SK-N-SH (cell line): Measurements from ENCODE around the gene VENTX. TPM values are rescaled to one million over a fixed set of nuclear protein-coding genes. Genes with fewer than 3 reads are reported as not detected.

ENCODE experiments used
- CTCF ChIA-PET: fragments of 300-600, 350-600 bp; formaldehyde crosslinking; extraction: SDS; loops from one replicate; lab custom pipeline; 2021; lab: Yijun Ruan, JAX
- POLR2A ChIA-PET: fragments of 350-600 bp; sonication (Branson Sonifier 250); formaldehyde crosslinking; extraction: SDS; loops from one replicate; lab custom pipeline; 2020; ENCODE audit warnings: antibody characterized with exemption, inconsistent platforms; lab: Yijun Ruan, JAX
- DNase-seq: peaks from one replicate; pipeline ENCODE4 v3.0.0; 2012
- H2AFZ ChIP-seq: fragments of 200-600 bp; sonication (generic); 2 replicates; pipeline ENCODE4 v1.8.1; 2016; ENCODE audit warnings: antibody characterized with exemption, mild to moderate bottlenecking, low read depth
- H3F3A ChIP-seq: fragments of 200-600 bp; sonication (generic); replicated peaks from 2 replicates; pipeline ENCODE3; 2016; ENCODE audit warnings: antibody characterized with exemption, mild to moderate bottlenecking; ENCODE audit not compliant: insufficient read depth
- H3K27ac ChIP-seq, 2 experiments: fragments of 200-500 bp in 1 of 2; fragments of 200-600 bp in 1 of 2; sonication (Bioruptor generic) in 1 of 2; sonication (generic), shearing (Covaris generic) in 1 of 2; 2 replicates each; pipeline versions ENCODE4 v1.5.1 to v1.6.1; 2014 to 2016; ENCODE audit warnings: low read depth in 2 of 2, inconsistent platforms in 1 of 2, low read length in 1 of 2, mild to moderate bottlenecking in 1 of 2, mixed read lengths in 1 of 2
- H3K27me3 ChIP-seq: fragments of 200-600 bp; sonication (generic), shearing (Covaris generic); 2 replicates; pipeline ENCODE4 v1.6.1; 2016; ENCODE audit warnings: mixed run types; ENCODE audit not compliant: insufficient read depth
- H3K36me3 ChIP-seq, 2 experiments: fragments of 200-500 bp in 1 of 2; fragments of 200-600 bp in 1 of 2; sonication (Bioruptor generic) in 1 of 2; sonication (generic) in 1 of 2; replicated peaks in 1 of 2; 2 replicates each; pipeline versions ENCODE3 to v1.5.1; 2014 to 2016; ENCODE audit warnings: low read length in 1 of 2, mild to moderate bottlenecking in 1 of 2; ENCODE audit not compliant: insufficient read depth in 2 of 2, control insufficient read depth in 1 of 2
- H3K4me1 ChIP-seq, 2 experiments: fragments of 200-500 bp in 1 of 2; fragments of 200-600 bp in 1 of 2; sonication (Bioruptor generic) in 1 of 2; sonication (generic), shearing (Covaris generic) in 1 of 2; 2 replicates each; pipeline versions ENCODE4 v1.5.1 to v1.6.1; 2014 to 2016; ENCODE audit warnings: low read depth in 1 of 2, low read length in 1 of 2, mixed run types in 1 of 2; ENCODE audit not compliant: insufficient read depth in 2 of 2, control insufficient read depth in 1 of 2
- H3K4me2 ChIP-seq: fragments of 200-600 bp; sonication (generic), shearing (Covaris generic); 2 replicates; pipeline ENCODE4 v1.6.1; 2017; ENCODE audit warnings: mixed run types
- H3K4me3 ChIP-seq, 2 experiments: fragments of 200-500 bp in 1 of 2; fragments of 200-600 bp in 1 of 2; sonication (Bioruptor generic) in 1 of 2; sonication (generic), shearing (Covaris generic) in 1 of 2; 2 replicates each; pipeline versions ENCODE4 v1.5.1 to v1.8.1; 2014 to 2016; ENCODE audit warnings: low read depth in 2 of 2, inconsistent platforms in 1 of 2, low read length in 1 of 2, mild to moderate bottlenecking in 1 of 2, mixed read lengths in 1 of 2, moderate library complexity in 1 of 2
- H3K79me2 ChIP-seq: fragments of 200-600 bp; sonication (generic); 2 replicates; pipeline ENCODE4 v1.8.1; 2017; ENCODE audit warnings: mild to moderate bottlenecking; ENCODE audit not compliant: insufficient read depth
- H3K9ac ChIP-seq: fragments of 200-600 bp; sonication (generic); 2 replicates; pipeline ENCODE4 v1.6.1; 2017; ENCODE audit warnings: mixed run types
- H3K9me2 ChIP-seq: fragments of 200-600 bp; sonication (generic); 2 replicates; pipeline ENCODE4 v1.6.1; 2017; ENCODE audit warnings: mixed run types
- H3K9me3 ChIP-seq: fragments of 200-600 bp; sonication (generic); 2 replicates; pipeline ENCODE4 v1.6.1; 2017; ENCODE audit warnings: mixed run types, mild to moderate bottlenecking, moderate library complexity
- H4K20me1 ChIP-seq: fragments of 200-600 bp; sonication (generic); 2 replicates; pipeline ENCODE4 v1.6.1; 2017; ENCODE audit warnings: mild to moderate bottlenecking, mixed run types; ENCODE audit not compliant: insufficient read depth
- CHD2 ChIP-seq: fragments of 150-350 bp; IDR thresholded peaks from 2 replicates; pipeline ENCODE4 v1.6.1; 2018; ENCODE audit warnings: low read length; ENCODE audit not compliant: partially characterized antibody
- ELF1 ChIP-seq: IDR thresholded peaks from 2 replicates; pipeline ENCODE4 v1.4.0; 2012
- EZH2phosphoT487 ChIP-seq: fragments of 200-600 bp; sonication (generic); IDR thresholded peaks from 2 replicates; pipeline ENCODE4 v1.6.1; 2017; ENCODE audit warnings: low read depth, mixed run types, mild to moderate bottlenecking, antibody characterized with exemption, moderate library complexity, borderline replicate concordance
- GABPA ChIP-seq: IDR thresholded peaks from 2 replicates; pipeline ENCODE4 v1.4.0; 2012; ENCODE audit warnings: low read depth, mild to moderate bottlenecking
- GATA2 ChIP-seq: sonication (generic); formaldehyde crosslinking; IDR thresholded peaks from 2 replicates; pipeline ENCODE4 v1.5.0; 2020; ENCODE audit warnings: mild to moderate bottlenecking, missing genetic modification reagents
- MEF2A ChIP-seq: IDR thresholded peaks from 2 replicates; pipeline ENCODE4 v1.4.0; 2012; ENCODE audit warnings: low read depth, borderline replicate concordance
- MXI1 ChIP-seq: IDR thresholded peaks from 2 replicates; pipeline ENCODE4 v1.6.1; 2012; ENCODE audit warnings: mild to moderate bottlenecking, low read depth, low read length, improper control_type of control experiment
- NFIC ChIP-seq: IDR thresholded peaks from 2 replicates; pipeline ENCODE4 v1.4.0; 2012; ENCODE audit warnings: borderline replicate concordance
- NRF1 ChIP-seq: IDR thresholded peaks from 2 replicates; pipeline ENCODE4 v1.6.1; 2012; ENCODE audit warnings: low read depth, mild to moderate bottlenecking, low read length
- RAD21 ChIP-seq: IDR thresholded peaks from 2 replicates; pipeline ENCODE4 v1.6.1; 2012; ENCODE audit warnings: mild to moderate bottlenecking, low read length
- RCOR1 ChIP-seq: fragments of 150-350 bp; IDR thresholded peaks from 2 replicates; pipeline ENCODE4 v1.6.1; 2017; ENCODE audit warnings: antibody characterized with exemption, low read length
- RXRA ChIP-seq: IDR thresholded peaks from 2 replicates; pipeline ENCODE4 v1.4.0; 2012; ENCODE audit warnings: low read depth, mild to moderate bottlenecking, borderline replicate concordance
- SMC3 ChIP-seq: IDR thresholded peaks from 2 replicates; pipeline ENCODE4 v1.6.1; 2012; ENCODE audit warnings: low read depth, low read length, improper control_type of control experiment
- USF1 ChIP-seq: IDR thresholded peaks from 2 replicates; pipeline ENCODE4 v1.4.0; 2012; ENCODE audit warnings: low read depth, borderline replicate concordance
- YY1 ChIP-seq: IDR thresholded peaks from 2 replicates; pipeline ENCODE4 v1.4.0; 2012; ENCODE audit warnings: low read depth, mild to moderate bottlenecking
- WGBS: methylation state at CpG from one replicate; pipeline ENCODE4 v1.1.6; 2017; ENCODE audit warnings: low lambda C conversion rate; 5-methylcytosine and 5-hydroxymethylcytosine counted together
- polyA plus RNA-seq, 3 experiments: library from polyadenylated mRNA; depleted of rRNA; stranded (reverse); fragments of >200 nt; gene quantifications; 2 replicates each; pipeline ENCODE4 v1.2.3, GENCODE V29; 2012
- TF ChIP-seq, protein P1 (sequence below): fragments of 150-350 bp; IDR thresholded peaks from 2 replicates; pipeline ENCODE4 v1.6.1; 2017; ENCODE audit warnings: antibody characterized with exemption, low read length, low read depth, borderline replicate concordance
- TF ChIP-seq, protein P2 (sequence below): fragments of 200-600 bp; sonication (generic); IDR thresholded peaks from 2 replicates; pipeline ENCODE4 v1.6.1; 2017; ENCODE audit warnings: antibody characterized with exemption, mild to moderate bottlenecking, moderate library complexity
- TF ChIP-seq, protein P3 (sequence below): IDR thresholded peaks from 2 replicates; pipeline ENCODE4 v1.4.0; 2012; ENCODE audit warnings: low read depth, borderline replicate concordance

VENTX gene
- polyA plus RNA-seq, 1 of the 3 experiments (the other 2 are of a cell fraction): not detected

GRCh38 chr10:133199488-133199885 is 38.2 kb upstream of the VENTX start:
- Histone ChIP-seq H4K20me1 (no peaks in the 10 kb centered on the region), H2AFZ (no peak overlapping the region), H3K4me2 (no peak overlapping the region), H3K79me2 (no peaks in the 10 kb centered on the region), H3K4me3 (no peak overlapping the region), H3K36me3 (no peaks in the 10 kb centered on the region), H3K9me3 (no peaks in the 10 kb centered on the region), H3K9me2 (no peaks in the 10 kb centered on the region), H3K27me3 (0 out of 2 replicates have a peak, but pooled peaks cover 5% of the 10 kb centered on the region), H3F3A (no peaks in the 10 kb centered on the region), H3K4me1 (no peaks in the 10 kb centered on the region), H3K9ac (no peak overlapping the region), H3K27ac (no peak overlapping the region)
- WGBS: 54% methylated on average over 12 of the region's 13 CpGs
- DNase-seq: no peak
- POLR2A ChIA-PET: no interaction called here
- CTCF ChIA-PET: interaction anchor here (1.2 kb wide), 1 partner anchor 56 kb away, joined by 4 read pairs; no protein-coding TSS in a partner anchor
- TF ChIP-seq RCOR1 (no peak), MXI1 (no peak), ELF1 (no peak), RAD21 (no peak), USF1 (no peak)
- TF ChIP-seq, protein P1, sequence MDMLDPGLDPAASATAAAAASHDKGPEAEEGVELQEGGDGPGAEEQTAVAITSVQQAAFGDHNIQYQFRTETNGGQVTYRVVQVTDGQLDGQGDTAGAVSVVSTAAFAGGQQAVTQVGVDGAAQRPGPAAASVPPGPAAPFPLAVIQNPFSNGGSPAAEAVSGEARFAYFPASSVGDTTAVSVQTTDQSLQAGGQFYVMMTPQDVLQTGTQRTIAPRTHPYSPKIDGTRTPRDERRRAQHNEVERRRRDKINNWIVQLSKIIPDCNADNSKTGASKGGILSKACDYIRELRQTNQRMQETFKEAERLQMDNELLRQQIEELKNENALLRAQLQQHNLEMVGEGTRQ: no peak
- TF ChIP-seq, all 33 proteins: peak for 0

- Histone ChIP-seq H3K27ac (no peak overlapping the region), H3K4me1 (no peaks in the 10 kb centered on the region), H3K9me3 (no peaks in the 10 kb centered on the region), H3K9ac (no peak overlapping the region), H3K27me3 (0 out of 2 replicates have a peak, but pooled peaks cover 5% of the 10 kb centered on the region), H3K79me2 (no peaks in the 10 kb centered on the region), H4K20me1 (no peaks in the 10 kb centered on the region), H2AFZ (no peak overlapping the region), H3F3A (no peaks in the 10 kb centered on the region), H3K4me3 (no peak overlapping the region), H3K36me3 (no peaks in the 10 kb centered on the region)
- no peak for DNase-seq
- TF ChIP-seq, protein P2, sequence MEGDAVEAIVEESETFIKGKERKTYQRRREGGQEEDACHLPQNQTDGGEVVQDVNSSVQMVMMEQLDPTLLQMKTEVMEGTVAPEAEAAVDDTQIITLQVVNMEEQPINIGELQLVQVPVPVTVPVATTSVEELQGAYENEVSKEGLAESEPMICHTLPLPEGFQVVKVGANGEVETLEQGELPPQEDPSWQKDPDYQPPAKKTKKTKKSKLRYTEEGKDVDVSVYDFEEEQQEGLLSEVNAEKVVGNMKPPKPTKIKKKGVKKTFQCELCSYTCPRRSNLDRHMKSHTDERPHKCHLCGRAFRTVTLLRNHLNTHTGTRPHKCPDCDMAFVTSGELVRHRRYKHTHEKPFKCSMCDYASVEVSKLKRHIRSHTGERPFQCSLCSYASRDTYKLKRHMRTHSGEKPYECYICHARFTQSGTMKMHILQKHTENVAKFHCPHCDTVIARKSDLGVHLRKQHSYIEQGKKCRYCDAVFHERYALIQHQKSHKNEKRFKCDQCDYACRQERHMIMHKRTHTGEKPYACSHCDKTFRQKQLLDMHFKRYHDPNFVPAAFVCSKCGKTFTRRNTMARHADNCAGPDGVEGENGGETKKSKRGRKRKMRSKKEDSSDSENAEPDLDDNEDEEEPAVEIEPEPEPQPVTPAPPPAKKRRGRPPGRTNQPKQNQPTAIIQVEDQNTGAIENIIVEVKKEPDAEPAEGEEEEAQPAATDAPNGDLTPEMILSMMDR: no peak
- TF ChIP-seq USF1 (no peak), YY1 (no peak), CHD2 (no peak), SMC3 (no peak), MEF2A (no peak), NFIC (no peak), NRF1 (no peak), RXRA (no peak), EZH2phosphoT487 (no peak), GATA2 (CRISPR knock-in tag) (no peak), GABPA (no peak)
- TF ChIP-seq, protein P3, sequence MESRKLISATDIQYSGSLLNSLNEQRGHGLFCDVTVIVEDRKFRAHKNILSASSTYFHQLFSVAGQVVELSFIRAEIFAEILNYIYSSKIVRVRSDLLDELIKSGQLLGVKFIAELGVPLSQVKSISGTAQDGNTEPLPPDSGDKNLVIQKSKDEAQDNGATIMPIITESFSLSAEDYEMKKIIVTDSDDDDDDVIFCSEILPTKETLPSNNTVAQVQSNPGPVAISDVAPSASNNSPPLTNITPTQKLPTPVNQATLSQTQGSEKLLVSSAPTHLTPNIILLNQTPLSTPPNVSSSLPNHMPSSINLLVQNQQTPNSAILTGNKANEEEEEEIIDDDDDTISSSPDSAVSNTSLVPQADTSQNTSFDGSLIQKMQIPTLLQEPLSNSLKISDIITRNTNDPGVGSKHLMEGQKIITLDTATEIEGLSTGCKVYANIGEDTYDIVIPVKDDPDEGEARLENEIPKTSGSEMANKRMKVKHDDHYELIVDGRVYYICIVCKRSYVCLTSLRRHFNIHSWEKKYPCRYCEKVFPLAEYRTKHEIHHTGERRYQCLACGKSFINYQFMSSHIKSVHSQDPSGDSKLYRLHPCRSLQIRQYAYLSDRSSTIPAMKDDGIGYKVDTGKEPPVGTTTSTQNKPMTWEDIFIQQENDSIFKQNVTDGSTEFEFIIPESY: no peak
- TF ChIP-seq, all 33 proteins: peak for 0
- H3K9me2 ChIP-seq: no peaks in the 10 kb centered on the region
- POLR2A ChIA-PET: no interaction called here
- WGBS: 39% methylated on average over 16 of the region's 38 CpGs
- no peak overlapping the region for H3K4me2 ChIP-seq
- CTCF ChIA-PET: interaction anchor here (1.2 kb wide), 1 partner anchor 56 kb away, joined by 4 read pairs; no protein-coding TSS in a partner anchor
These were observed 37.6 kb upstream of the VENTX start for GRCh38 chr10:133199992-133200611.
